Choroid plexus epithelial cell (primary cell): Measurements from ENCODE around the gene SCYL1.
"Not testable (repeated sequence)": the region's sequence is repeated elsewhere in the genome, so short reads cannot be mapped to it uniquely, and the experiment has no call there.

Experiments used
- DNase-seq: peaks from one replicate; pipeline ENCODE4 v3.0.0-alpha.2; 2010; ENCODE audit warnings: low read depth
- H3K4me3 ChIP-seq: 2 replicates; pipeline ENCODE4 v1.5.1; 2011; ENCODE audit warnings: low read depth, mild to moderate bottlenecking, control low read depth, low read length, moderate library complexity
- TF ChIP-seq, protein P1 (sequence below): conservative IDR thresholded peaks from 2 replicates; pipeline ENCODE4 v1.5.1; 2011; ENCODE audit warnings: low read depth, mild to moderate bottlenecking, control low read depth, inconsistent platforms, low read length, moderate library complexity

The SCYL1 gene

DNA sequence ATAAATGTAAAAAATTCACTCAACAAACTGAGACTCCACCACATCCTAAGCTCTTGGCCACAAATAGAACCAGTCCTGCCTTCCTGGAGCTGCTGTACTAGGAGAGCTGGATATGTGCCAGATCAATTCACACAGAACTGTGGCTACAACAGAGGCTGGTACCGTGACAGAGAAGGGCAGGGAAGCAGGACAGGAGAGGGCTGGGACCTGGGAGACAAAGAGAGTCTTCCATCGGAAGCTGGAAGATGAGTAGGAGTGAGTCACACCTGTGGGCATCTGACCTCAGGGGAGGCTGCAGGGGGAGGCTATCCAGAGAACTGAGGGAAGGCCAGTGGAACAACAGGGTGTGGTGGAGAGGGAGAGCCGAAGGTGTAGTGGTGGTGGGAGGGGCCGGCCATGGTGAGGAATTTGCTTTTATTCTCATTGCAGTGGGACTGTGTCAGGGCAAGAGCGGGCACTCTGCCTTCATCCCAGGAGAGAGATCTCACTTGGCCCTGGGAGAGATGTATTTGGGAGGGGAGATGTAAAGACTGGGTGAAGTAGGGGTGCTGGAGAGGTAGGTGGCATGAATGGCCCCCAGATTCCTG is 35.2 kb downstream of the SCYL1 start:
- TF ChIP-seq, protein P1, sequence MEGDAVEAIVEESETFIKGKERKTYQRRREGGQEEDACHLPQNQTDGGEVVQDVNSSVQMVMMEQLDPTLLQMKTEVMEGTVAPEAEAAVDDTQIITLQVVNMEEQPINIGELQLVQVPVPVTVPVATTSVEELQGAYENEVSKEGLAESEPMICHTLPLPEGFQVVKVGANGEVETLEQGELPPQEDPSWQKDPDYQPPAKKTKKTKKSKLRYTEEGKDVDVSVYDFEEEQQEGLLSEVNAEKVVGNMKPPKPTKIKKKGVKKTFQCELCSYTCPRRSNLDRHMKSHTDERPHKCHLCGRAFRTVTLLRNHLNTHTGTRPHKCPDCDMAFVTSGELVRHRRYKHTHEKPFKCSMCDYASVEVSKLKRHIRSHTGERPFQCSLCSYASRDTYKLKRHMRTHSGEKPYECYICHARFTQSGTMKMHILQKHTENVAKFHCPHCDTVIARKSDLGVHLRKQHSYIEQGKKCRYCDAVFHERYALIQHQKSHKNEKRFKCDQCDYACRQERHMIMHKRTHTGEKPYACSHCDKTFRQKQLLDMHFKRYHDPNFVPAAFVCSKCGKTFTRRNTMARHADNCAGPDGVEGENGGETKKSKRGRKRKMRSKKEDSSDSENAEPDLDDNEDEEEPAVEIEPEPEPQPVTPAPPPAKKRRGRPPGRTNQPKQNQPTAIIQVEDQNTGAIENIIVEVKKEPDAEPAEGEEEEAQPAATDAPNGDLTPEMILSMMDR: no peak
- peak; percentile 63 for DNase-seq
- H3K4me3 ChIP-seq: no peak overlapping the region

DNA sequence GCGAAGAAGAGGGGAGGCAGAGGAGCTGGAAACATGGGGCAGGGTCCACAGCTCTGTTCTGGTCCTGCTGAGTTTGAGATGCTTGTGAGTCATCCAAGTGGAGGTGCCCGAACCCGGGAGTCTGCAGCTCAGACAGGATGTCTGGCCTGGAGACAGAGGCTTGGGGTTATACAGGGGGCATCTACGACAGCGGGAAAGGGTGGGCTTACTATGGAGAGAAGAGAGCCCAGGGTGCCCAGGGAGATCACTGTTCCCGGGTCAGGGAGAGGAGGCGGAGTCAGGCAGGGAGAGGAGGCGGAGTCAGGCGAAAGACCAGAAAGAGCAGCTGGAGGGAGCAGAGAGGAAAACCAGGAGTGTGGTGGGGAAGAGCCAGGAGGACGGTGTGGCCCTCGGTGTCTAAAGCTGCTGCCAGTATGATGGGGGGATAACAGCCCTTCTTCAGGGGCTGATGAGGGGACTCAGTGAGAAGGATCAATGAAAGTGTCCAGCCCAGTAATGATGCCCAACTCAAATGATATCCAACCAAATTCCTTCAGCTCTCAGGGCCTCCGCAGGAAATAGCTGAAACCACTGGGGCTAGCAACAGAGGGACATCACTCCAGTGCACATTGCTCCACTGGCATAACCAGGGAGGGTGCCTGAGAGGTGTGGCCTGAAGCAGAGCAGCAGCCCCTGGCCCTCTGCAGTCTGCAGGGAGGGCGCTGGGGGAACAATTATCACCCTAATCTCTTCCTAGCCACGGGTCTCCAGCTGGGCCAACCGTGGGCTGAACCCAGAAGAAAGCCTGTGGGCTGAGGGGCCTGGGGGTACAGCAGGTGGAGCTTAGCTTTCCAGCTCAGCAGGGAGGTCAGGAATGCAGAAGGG is 35.9 kb downstream of the SCYL1 start:
- no peak overlapping the region for H3K4me3 ChIP-seq
- peak; percentile 79 for DNase-seq

GRCh38 chr11:65562020-65562419 is 37.1 kb downstream of the SCYL1 start:
- DNase-seq: no peak
- H3K4me3 ChIP-seq: no peak overlapping the region
- TF ChIP-seq, protein P1: no peak

More for the DNA sequence above, 35.9 kb downstream of the SCYL1 start:
- TF ChIP-seq, protein P1: no peak

GRCh38 chr11:65562788-65563187 is 37.9 kb downstream of the SCYL1 start:
- no peak for DNase-seq
- H3K4me3 ChIP-seq: no peak overlapping the region
- TF ChIP-seq, protein P1: no peak

DNA sequence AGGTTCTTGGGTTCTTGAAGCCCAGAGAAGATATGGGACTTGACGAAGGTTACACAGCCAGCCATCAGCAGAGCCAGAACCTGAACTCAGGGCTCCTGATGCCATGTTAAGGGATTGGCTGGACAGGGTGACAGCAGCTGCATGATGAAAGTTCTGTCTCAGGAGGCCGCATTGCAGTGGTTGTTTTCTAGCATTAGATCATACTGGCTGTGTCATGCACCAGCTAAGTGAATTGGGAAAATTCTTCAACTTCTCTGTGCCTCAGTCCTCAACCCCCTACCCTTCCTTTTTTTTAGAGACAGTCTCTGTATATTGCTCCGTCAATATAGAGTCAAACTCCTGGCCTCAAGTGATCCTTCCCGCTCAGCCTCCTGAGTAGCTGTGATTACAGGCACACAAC is 38.7 kb downstream of the SCYL1 start:
- no peak for DNase-seq
- no peak overlapping the region for H3K4me3 ChIP-seq
- TF ChIP-seq, protein P1: no peak

- DNase-seq, H3K4me3 ChIP-seq: not testable (repeated sequence)
These were observed 40.1 kb downstream of the SCYL1 start for GRCh38 chr11:65564879-65565559.
